HG03439 (cell line): ENCODE results near the gene OLFM1.

Source experiments
- ATAC-seq: cut with Tn5 transposase; IDR thresholded peaks from one replicate; pipeline ENCODE4 v1.9.1; 2021; ENCODE audit warnings: mild to moderate bottlenecking, moderate library complexity; ENCODE audit not compliant: unreplicated experiment

OLFM1 gene

GRCh38 chr9:135087489-135087792 lies at the start of gene OLFM1:
Gene OLFM1 (plus strand): TSS chr9:135087668. CDS start chr9:135087990, 322 bp downstream.
- ATAC-seq = no peak

- ATAC-seq = no peak
These were observed 49.1 kb upstream of the OLFM1 start for GRCh38 chr9:135038331-135038730.

- no peak for ATAC-seq
These were observed 48.6 kb upstream of the OLFM1 start for GRCh38 chr9:135038826-135039225.

- ATAC-seq = no peak
These were observed 48.1 kb upstream of the OLFM1 start for GRCh38 chr9:135039266-135039870.

GRCh38 chr9:135039916-135040645 lies 47.4 kb upstream of the OLFM1 start:
- ATAC-seq = no peak

GRCh38 chr9:135040892-135041291 lies 46.6 kb upstream of the OLFM1 start:
- ATAC-seq = no peak

- ATAC-seq = no peak
These were observed 44.1 kb upstream of the OLFM1 start for GRCh38 chr9:135043345-135043744.

- ATAC-seq = no peak
These were observed 42.1 kb upstream of the OLFM1 start for GRCh38 chr9:135045264-135045927.

- ATAC-seq = no peak
These were observed 41.3 kb upstream of the OLFM1 start for GRCh38 chr9:135045928-135046738.

- no peak for ATAC-seq
These were observed 40.6 kb upstream of the OLFM1 start for GRCh38 chr9:135046739-135047350.

- ATAC-seq = no peak
These were observed 39.9 kb upstream of the OLFM1 start for GRCh38 chr9:135047521-135047920.

GRCh38 chr9:135048046-135048757 lies 39.3 kb upstream of the OLFM1 start:
- no peak for ATAC-seq

GRCh38 chr9:135048758-135049444 lies 38.6 kb upstream of the OLFM1 start:
- no peak for ATAC-seq

GRCh38 chr9:135049460-135049859 lies 38.0 kb upstream of the OLFM1 start:
- no peak for ATAC-seq

GRCh38 chr9:135050072-135050990 lies 37.1 kb upstream of the OLFM1 start:
- ATAC-seq = no peak

GRCh38 chr9:135051316-135052038 lies 36.0 kb upstream of the OLFM1 start:
- ATAC-seq = no peak

- ATAC-seq = no peak
These were observed 34.3 kb upstream of the OLFM1 start for GRCh38 chr9:135053133-135053532.

GRCh38 chr9:135055181-135055580 lies 32.3 kb upstream of the OLFM1 start:
- no peak for ATAC-seq
